Right lobe of liver (tissue), 4 donors: ENCODE measurements around the gene CHST11.

Experiments
- CTCF ChIP-seq, 4 donors: fragments of 200-600 bp in 3 of 4; fragments of 450-650 bp in 1 of 4; IDR thresholded peaks; one replicate each; pipeline versions ENCODE4 v1.5.1 to v1.8.0; 2016 to 2022; ENCODE audit warnings: antibody characterized with exemption in 4 of 4, mild to moderate bottlenecking in 2 of 4
- POLR2A ChIP-seq: fragments of 450-650 bp; IDR thresholded peaks from one replicate; pipeline ENCODE4 v1.6.1; 2017; ENCODE audit warnings: antibody characterized with exemption, mild to moderate bottlenecking
- donor health status: DM: no; HTN: no; CAD: no.
- donor health status: DM: no; HTN: no; CAD: no.
- donor health status: DM: no; HTN: yes; CAD: no.

GRCh38 chr12:104434129-104434528 lies 22.6 kb upstream of the CHST11 start:
- TF ChIP-seq CTCF (IDR thresholded peaks at IDR 0.05) (no peak), POLR2A (no peak)
